ENCODE results near the gene EFEMP1.
"Not testable (repeated sequence)": the region's sequence is repeated elsewhere in the genome, so short reads cannot be mapped to it uniquely, and the experiment has no call there.

The EFEMP1 gene

DNA sequence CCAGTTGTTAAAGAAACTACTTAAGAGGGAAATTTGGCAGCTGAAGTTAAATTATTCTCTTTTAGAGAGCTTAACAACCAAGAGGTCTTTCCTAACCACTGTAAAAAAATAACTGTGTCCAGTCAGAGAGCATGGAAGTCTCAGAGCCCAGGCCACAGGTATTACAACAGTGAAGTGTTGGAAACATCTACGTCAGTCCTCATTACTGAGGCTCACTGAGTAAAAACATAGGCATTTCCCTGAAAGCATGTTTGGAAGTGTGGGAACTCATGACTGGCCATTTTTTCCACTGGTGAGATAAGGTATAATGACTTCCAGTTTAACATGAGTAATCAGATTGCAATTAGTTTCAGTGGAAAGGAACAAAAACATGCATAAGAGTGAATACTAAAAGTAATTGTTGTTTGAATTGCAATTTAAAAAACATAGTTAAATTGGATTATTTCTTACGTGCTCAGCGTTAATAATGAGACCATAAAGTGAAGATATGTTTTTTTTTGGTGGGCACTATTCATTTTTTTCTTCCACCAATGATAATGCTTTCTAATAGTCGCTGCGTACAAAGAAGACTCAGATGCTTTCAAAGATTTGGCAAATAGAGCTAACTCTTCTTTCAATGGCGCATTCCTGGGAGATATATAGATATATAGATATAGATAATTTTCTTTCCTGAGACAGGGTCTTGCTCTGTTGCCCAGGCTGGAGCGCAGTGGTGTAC lies 60.8 kb downstream of the EFEMP1 start:
- DNase-seq: no peak

DNA sequence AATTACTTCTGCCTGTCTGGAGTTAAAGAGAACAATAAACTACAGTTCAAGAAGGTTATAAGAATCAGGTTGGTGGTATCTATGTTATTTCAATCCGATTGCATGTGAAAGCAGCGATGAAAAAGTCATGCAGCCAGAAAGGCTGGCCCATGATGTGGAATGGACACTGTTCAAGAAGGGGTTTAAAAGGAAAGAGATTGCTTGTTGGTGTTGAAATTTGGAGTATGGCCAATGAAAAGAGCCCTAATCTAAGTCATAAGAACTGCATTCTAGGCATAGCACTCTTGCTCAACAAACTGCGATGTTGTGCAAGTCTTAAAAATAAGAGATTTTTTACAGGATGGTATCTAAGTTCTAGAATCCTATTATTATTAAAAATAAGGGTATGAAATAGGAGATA lies 61.3 kb downstream of the EFEMP1 start:
- no peak for DNase-seq

- DNase-seq: no peak
Measured at GRCh38 chr2:55861733-55862132, 61.8 kb downstream of the EFEMP1 start.

DNA sequence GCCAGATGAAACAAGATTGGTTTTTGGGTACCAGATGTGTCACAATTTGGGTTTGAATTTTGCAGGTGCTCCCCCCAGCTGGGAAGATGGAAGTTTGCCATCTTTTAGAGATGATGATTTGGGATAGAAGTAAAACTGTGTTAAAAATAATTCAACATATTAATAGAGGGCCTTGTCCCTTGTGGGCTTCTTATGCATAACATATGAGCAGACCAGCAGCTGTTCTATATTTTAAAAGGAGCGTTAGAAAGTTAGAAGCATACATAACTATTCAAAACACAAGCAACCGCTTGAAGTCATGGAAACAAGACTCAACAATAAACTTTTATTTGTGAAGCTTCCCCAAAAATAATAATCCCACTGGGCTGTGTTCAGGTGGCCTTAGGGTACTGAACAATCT lies 62.8 kb downstream of the EFEMP1 start:
- no peak for DNase-seq

DNA sequence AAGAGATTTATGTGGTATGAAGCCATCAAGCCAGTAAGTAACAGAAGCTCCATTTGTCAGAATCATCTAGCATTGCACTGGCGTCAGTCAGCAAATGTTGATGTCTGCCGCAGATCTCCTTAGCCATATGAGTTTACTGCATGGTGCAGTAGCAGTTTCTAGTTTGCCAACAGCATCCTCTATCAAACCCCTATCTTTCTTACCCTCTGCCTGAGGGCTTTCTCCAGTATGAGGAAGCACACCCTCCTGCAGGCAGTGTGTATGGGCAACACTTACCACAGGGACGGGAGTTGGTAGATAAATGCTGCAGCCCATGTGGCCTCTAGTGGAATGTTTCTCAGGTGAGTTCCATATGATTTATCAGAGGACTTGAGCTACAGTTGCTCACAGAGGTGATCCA lies 63.7 kb downstream of the EFEMP1 start:
- DNase-seq: no peak

- no peak for DNase-seq
Measured at GRCh38 chr2:55857766-55858165, 65.8 kb downstream of the EFEMP1 start.

GRCh38 chr2:55856936-55857335 lies 66.6 kb downstream of the EFEMP1 start:
- no peak for DNase-seq

DNA sequence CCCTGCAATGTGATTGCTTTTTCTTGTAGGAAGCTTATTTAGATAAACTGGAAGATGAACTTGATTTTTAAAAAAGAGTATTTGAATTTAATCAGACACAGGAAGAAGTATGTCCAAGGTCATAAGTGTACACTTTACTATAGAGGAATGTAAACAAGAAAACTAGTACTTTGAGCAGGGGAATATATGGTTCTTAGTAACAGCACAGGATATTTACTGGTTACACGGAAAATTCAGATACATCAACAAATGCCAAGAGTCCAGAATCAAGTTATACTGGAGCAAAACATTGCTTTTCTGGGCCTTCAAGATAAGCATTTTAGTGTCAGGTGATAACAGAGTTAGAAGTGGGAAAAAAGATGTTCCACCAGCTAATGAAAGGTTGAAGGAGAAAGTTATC lies 75.5 kb downstream of the EFEMP1 start:
- no peak for DNase-seq

GRCh38 chr2:55846426-55846825 lies 77.2 kb downstream of the EFEMP1 start:
- no peak for DNase-seq

- DNase-seq: no peak
Measured at GRCh38 chr2:55844986-55845385, 78.6 kb downstream of the EFEMP1 start.

- no peak for DNase-seq
Measured at GRCh38 chr2:55843994-55844345, 79.6 kb downstream of the EFEMP1 start.

DNA sequence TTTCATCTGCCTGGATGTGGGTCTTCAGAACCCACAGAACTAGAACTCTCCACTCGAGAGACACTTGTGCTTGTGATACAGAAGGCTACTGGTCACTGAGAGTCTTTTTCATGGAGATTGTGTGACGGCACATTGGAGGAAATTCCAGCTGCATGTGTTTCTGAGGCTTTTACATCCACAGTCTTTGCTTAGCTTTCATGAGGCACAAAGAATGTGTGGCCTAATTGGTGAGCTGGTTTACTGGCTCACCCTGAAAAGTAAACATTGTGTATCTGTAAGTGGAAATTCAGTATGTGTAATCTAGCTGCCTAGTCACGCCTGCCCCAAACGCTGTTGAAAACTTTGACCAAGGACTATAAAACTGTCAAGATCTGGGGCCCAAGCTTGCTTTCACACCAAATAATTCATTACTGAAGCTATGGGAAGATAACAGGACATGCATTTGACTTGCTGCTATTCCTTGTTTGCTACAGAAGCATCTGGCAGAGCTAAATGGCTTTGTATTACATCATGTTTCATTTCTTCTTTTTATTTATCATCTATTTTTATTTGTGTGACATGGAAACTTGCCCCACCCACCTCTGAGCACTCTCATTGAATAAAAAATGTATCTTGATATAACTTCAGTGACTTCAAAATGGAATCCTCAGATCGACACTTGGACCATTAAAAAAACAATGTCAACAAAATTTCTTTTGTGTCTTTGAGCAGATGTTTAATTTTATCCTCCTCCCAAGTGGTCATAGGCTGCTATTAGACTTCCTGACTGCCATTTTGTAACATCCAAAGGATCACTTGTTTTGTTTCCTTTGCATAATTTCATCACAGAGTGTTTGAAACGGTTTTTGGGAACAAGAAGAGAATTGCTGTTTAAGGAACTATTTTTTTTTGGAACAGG lies 80.2 kb downstream of the EFEMP1 start:
- DNase-seq: no peak

- DNase-seq: no peak
Measured at GRCh38 chr2:55842046-55842445, 81.5 kb downstream of the EFEMP1 start.

DNA sequence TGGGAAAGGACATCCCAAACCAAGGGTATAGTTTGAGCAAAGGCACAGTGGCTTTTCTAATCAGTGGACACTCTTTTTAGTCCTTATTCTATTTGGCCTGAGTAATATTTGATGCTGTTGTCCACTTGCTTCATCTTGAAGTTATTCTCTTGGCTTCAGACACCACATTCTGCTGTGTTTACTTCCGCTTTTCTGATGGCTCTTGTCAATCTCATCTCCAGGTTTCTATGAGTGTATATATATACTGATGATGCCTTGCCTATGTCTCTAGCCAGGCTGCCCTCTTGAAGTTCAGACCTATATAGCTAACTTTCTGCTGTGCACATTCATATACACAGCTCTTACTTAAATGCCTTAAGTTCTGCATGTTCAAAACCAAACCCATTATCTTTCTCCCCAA lies 83.1 kb downstream of the EFEMP1 start:
- no peak for DNase-seq

DNA sequence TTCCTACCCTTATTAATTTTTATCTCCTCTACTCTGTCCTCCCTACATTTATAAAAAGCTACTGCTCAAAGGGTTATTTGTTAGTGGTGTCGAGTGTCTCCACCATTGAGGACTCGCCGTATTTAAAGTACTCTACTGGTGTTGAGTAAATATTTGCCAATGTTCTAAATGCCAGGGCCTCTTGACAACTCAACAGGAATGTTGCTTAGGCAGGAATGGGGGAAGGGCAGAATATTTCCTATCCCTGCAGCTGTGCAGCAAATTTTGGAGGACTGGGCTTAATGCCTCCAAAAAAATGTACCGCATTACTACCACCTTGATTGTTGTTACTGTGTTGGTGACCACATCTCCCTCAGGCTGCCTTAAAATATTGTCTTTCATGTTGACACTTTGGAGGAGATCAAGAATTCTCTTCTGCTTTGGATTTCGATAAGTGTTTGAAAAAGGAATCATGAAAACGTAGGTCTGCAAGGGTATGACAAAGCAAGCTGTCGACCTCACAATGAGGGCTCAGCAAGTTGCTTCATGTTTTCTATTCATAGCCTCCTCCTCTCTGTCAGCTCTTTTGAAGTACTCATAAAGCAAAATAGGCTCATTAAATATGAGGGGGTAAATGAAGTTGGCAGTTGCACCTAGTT lies 84.3 kb downstream of the EFEMP1 start:
- DNase-seq: no peak

- DNase-seq: no peak
Measured at GRCh38 chr2:55838653-55839052, 84.9 kb downstream of the EFEMP1 start.

DNA sequence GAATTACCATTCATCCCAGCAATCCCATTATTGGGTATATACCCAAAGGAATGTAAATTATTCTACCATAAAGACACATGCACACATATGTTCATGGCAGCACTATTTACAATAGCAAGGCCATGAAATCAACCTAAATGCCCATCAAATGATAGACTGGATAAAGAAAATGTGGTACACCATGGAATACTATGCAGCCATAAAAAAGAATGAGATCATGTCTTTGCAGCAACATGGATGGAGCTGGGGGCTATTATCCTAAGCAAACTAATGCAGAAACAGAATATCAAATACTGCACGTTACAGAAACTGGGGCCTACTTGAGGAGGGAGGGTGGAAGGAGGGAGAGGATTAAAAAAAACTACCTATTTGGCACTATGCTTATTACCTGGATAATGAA lies 85.5 kb downstream of the EFEMP1 start:
- DNase-seq: not testable (repeated sequence)

DNA sequence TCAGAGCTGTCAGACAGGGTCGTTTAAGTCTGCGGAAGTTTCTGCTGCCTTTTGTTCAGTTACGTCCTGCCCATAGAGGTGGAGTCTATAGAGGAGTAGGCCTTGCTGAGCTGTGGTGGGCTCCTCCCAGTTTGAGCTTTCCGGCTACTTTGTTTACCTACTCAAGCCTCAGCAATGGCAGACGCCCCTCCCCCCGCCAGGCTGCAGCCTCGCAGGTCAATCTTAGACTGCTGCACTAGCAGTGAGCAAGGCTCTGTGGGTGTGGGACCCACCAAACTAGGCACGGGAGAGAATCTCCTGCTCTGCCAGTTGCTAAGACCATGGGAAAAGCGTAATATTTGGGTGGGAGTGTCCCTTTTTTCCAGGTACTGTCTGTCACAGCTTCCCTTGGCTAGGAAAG lies 86.5 kb downstream of the EFEMP1 start:
- DNase-seq: no peak

- not testable (repeated sequence) for DNase-seq
Measured at GRCh38 chr2:55831671-55832410, 91.7 kb downstream of the EFEMP1 start.

GRCh38 chr2:55827855-55828254 lies 95.7 kb downstream of the EFEMP1 start:
- no peak for DNase-seq

DNA sequence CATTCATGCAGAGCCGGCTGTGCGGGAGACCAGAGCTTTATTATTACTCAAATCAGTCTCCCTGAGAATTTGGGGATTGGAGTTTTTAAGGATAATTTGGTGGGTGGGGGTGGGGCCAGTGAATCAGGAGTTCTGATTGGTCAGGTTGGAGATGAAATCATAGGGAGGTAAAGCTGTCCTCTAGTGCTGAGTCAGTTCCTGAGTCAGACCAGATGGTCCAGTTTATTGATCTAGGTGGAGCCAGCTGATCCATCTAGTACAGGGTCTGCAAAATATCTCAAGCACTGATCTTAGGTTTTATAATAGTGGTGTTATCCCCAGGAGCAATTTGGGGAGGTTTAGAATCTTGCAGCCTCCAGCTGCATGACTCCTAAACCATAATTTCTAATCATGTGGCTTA lies 96.2 kb downstream of the EFEMP1 start:
- not testable (repeated sequence) for DNase-seq

DNA sequence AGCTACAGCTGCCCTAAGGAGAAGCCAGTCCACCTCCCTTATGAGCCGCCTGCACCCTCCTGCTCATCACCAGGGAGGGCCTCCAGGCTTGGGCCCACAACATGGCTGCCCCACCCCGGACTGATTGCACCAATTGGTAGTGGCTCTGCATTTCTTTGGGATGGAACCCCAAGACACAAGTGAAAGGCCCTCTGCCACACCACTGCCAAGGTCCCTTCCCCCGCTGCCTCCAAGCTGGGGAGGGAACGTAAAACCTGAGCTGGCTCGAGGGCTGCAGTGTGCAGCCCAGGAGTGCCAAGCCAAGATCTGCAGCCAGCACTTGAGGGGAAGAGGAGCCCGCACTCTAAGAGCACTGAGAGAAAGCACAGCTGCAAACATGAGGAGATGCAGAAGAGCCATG lies 97.3 kb downstream of the EFEMP1 start:
- DNase-seq: no peak

DNA sequence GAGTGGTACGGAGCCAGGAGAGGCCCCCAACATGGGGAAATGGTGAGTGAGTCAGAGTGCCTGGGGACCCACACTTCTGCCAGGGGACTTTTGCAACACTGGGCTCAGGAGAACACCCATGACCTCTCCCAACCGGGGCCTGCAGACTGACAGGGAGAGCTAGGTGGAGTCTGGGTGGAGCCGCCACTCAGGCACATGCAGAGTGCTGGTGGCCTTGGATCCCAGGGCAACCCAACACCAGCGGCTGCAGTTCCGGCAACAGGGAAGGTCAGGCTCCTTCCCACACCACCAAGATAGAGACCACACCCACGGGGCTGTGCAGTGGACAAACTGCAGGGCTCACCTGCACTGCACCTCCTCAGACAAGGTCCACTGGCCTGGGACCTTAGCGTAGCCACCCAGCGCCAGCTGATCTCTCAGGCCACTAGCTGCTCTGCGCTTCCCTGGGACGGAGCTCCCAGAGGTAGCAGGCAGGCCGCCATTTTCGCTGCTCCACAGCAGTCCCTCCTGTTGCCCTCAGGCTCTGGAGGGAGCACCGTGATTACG lies 99.0 kb downstream of the EFEMP1 start:
- no peak for DNase-seq
